GM21825 (cell line): ENCODE data around the gene HOXB6.

ENCODE experiments used
- ATAC-seq: cut with Tn5 transposase; IDR thresholded peaks from one replicate; pipeline ENCODE4 v1.9.1; 2021; ENCODE audit warnings: mild to moderate bottlenecking, moderate library complexity; ENCODE audit not compliant: unreplicated experiment

HOXB6 gene

GRCh38 chr17:48569240-48569582 is 35.6 kb downstream of the HOXB6 start:
- no peak for ATAC-seq

- ATAC-seq: no peak
These were observed 36.1 kb downstream of the HOXB6 start for GRCh38 chr17:48568499-48569239.

GRCh38 chr17:48567646-48568354 is 37.0 kb downstream of the HOXB6 start:
- no peak for ATAC-seq

- no peak for ATAC-seq
These were observed 37.6 kb downstream of the HOXB6 start for GRCh38 chr17:48567209-48567608.

GRCh38 chr17:48566717-48567116 is 38.1 kb downstream of the HOXB6 start:
- ATAC-seq: no peak

- no peak for ATAC-seq
These were observed 38.7 kb downstream of the HOXB6 start for GRCh38 chr17:48565925-48566710.

- ATAC-seq: no peak
These were observed 39.7 kb downstream of the HOXB6 start for GRCh38 chr17:48565022-48565554.

GRCh38 chr17:48564188-48565021 is 40.4 kb downstream of the HOXB6 start:
- no peak for ATAC-seq

GRCh38 chr17:48563867-48564187 is 41.0 kb downstream of the HOXB6 start:
- ATAC-seq: no peak

- no peak for ATAC-seq
These were observed 41.4 kb downstream of the HOXB6 start for GRCh38 chr17:48563385-48563838.

- ATAC-seq: no peak
These were observed 41.9 kb downstream of the HOXB6 start for GRCh38 chr17:48562934-48563333.

- no peak for ATAC-seq
These were observed 42.6 kb downstream of the HOXB6 start for GRCh38 chr17:48561884-48562810.

GRCh38 chr17:48559840-48560817 is 44.7 kb downstream of the HOXB6 start:
- ATAC-seq: no peak

GRCh38 chr17:48559122-48559839 is 45.5 kb downstream of the HOXB6 start:
- ATAC-seq: no peak

GRCh38 chr17:48558831-48559121 is 46.0 kb downstream of the HOXB6 start:
- no peak for ATAC-seq

- ATAC-seq: no peak
These were observed 46.5 kb downstream of the HOXB6 start for GRCh38 chr17:48558057-48558830.
